Endothelial cell of umbilical vein (primary cell): ENCODE data around the gene DNAJC27. TPM values are rescaled to one million over a fixed set of nuclear protein-coding genes. Genes with fewer than 3 reads are reported as not detected.
"Not testable (repeated sequence)": the region's sequence is repeated elsewhere in the genome, so short reads cannot be mapped to it uniquely, and the experiment has no call there.

Experiments used
- BruUV-seq: library from RNA; stranded (reverse); fragments of 400-500 nt; replicated peaks from 2 replicates; lab custom pipeline; 2021; lab: Mats Ljungman, UMichigan
- CTCF ChIA-PET: fragments of 300-600, 350-600 bp; sonication (Branson Sonifier 250); formaldehyde crosslinking; loops from one replicate; lab custom pipeline; 2021; ENCODE audit warnings: antibody characterized with exemption, inconsistent platforms; lab: Charles Lee
- POLR2A ChIA-PET: fragments of 300-600, 350-600 bp; sonication (Branson Sonifier 250); formaldehyde crosslinking; loops from one replicate; lab custom pipeline; 2021; ENCODE audit warnings: antibody characterized with exemption, inconsistent platforms; lab: Charles Lee
- DNase-seq: peaks from one replicate; pipeline ENCODE4 v3.0.0-alpha.2; 2011; ENCODE audit warnings: low read depth, low spot score
- FAIRE-seq: peaks from 2 replicates; lab custom pipeline; 2011; peaks lifted over from hg19 to GRCh38; lab: Jason Lieb, UNC
- H2AFZ ChIP-seq: 2 replicates; pipeline ENCODE4 v1.6.0; 2012; ENCODE audit warnings: low read depth, low read length, control low read depth, inconsistent platforms
- H3K27ac ChIP-seq: 2 replicates; pipeline ENCODE4 v1.5.1; 2011; ENCODE audit warnings: low read depth, mild to moderate bottlenecking, control low read depth, low read length, moderate library complexity; ENCODE audit not compliant: insufficient read depth
- H3K27me3 ChIP-seq, 2 experiments: 2 replicates each; pipeline versions ENCODE4 v1.6.0 to v1.6.1; 2011; ENCODE audit warnings: low read length in 2 of 2, mixed read lengths in 1 of 2; ENCODE audit not compliant: control insufficient read depth in 2 of 2, insufficient read depth in 2 of 2
- H3K36me3 ChIP-seq, 2 experiments: 2 replicates in 1 of 2; 3 replicates in 1 of 2; pipeline ENCODE4 v1.5.1; 2011; ENCODE audit warnings: low read length in 2 of 2, mild to moderate bottlenecking in 1 of 2, moderate library complexity in 1 of 2; ENCODE audit not compliant: control insufficient read depth in 2 of 2, insufficient read depth in 2 of 2; ENCODE audit errors: extremely low read depth in 1 of 2
- H3K4me1 ChIP-seq: 3 replicates; pipeline ENCODE4 v1.5.1; 2011; ENCODE audit warnings: mild to moderate bottlenecking, low read length; ENCODE audit not compliant: control insufficient read depth, insufficient read depth; ENCODE audit errors: extremely low read depth
- H3K4me2 ChIP-seq: 2 replicates; pipeline ENCODE4 v1.6.1; 2011; ENCODE audit warnings: low read length, control low read depth, mixed read lengths; ENCODE audit not compliant: insufficient read depth
- H3K4me3 ChIP-seq, 3 experiments: fragments of 200-600 bp in 1 of 3; sonication (generic), shearing (Covaris generic) in 1 of 3; replicated peaks in 1 of 3; 2 replicates each; pipeline ENCODE4 v1.5.1; 2011 to 2016; ENCODE audit warnings: control low read depth in 3 of 3, low read length in 3 of 3, mild to moderate bottlenecking in 2 of 3, inconsistent platforms in 1 of 3, low read depth in 1 of 3, moderate library complexity in 1 of 3; ENCODE audit not compliant: insufficient read depth in 1 of 3
- H3K79me2 ChIP-seq: 2 replicates; pipeline ENCODE4 v1.6.0; 2012; ENCODE audit warnings: low read length, inconsistent platforms; ENCODE audit not compliant: control insufficient read depth, insufficient read depth
- H3K9ac ChIP-seq: replicated peaks from 2 replicates; pipeline ENCODE3; 2011; ENCODE audit warnings: low read length, control low read depth; ENCODE audit not compliant: insufficient read depth; ENCODE audit errors: extremely low read depth
- H3K9me1 ChIP-seq: replicated peaks from 3 replicates; pipeline ENCODE4 v1.6.0; 2011; ENCODE audit warnings: mild to moderate bottlenecking, low read length; ENCODE audit not compliant: control insufficient read depth, insufficient read depth; ENCODE audit errors: extremely low read depth
- H3K9me3 ChIP-seq: replicated peaks from 2 replicates; pipeline ENCODE4 v1.5.1; 2012; ENCODE audit warnings: low read length, inconsistent platforms; ENCODE audit not compliant: control insufficient read depth, insufficient read depth
- H4K20me1 ChIP-seq: replicated peaks from 2 replicates; pipeline ENCODE3; 2011; ENCODE audit warnings: mild to moderate bottlenecking, low read length; ENCODE audit not compliant: control insufficient read depth, insufficient read depth; ENCODE audit errors: extremely low read depth
- EZH2 ChIP-seq: IDR thresholded peaks from 2 replicates; pipeline ENCODE4 v1.6.1; 2012; ENCODE audit warnings: borderline replicate concordance, low read depth, mild to moderate bottlenecking, moderate library complexity, low read length, inconsistent platforms; ENCODE audit not compliant: severe bottlenecking
- FOS ChIP-seq: IDR thresholded peaks from 2 replicates; pipeline ENCODE4 v1.6.1; 2011; ENCODE audit warnings: mild to moderate bottlenecking, low read length, moderate library complexity, borderline replicate concordance; ENCODE audit not compliant: insufficient read depth
- GATA2 ChIP-seq: IDR thresholded peaks from 2 replicates; pipeline ENCODE4 v1.7.0; 2011; ENCODE audit warnings: low read depth, mild to moderate bottlenecking, moderate library complexity, mixed read lengths, low read length; ENCODE audit not compliant: insufficient read length, insufficient read depth
- JUN ChIP-seq: IDR thresholded peaks from 2 replicates; pipeline ENCODE4 v1.6.1; 2011; ENCODE audit warnings: borderline replicate concordance, low read depth; ENCODE audit not compliant: insufficient read length, insufficient read depth
- MYC ChIP-seq: IDR thresholded peaks from one replicate; pipeline ENCODE4 v1.6.1; 2011; ENCODE audit warnings: mild to moderate bottlenecking, low read depth, low read length
- POLR2A ChIP-seq: IDR thresholded peaks from 2 replicates; pipeline ENCODE4 v1.6.1; 2012; ENCODE audit warnings: low read depth, mild to moderate bottlenecking, control low read depth, low read length
- POLR2AphosphoS5 ChIP-seq: IDR thresholded peaks from 2 replicates; pipeline ENCODE4 v1.6.1; 2012; ENCODE audit warnings: low read depth, mild to moderate bottlenecking, control low read depth, low read length, moderate library complexity; ENCODE audit not compliant: insufficient read depth
- dilution Hi-C: fragments of 300-500 bp; cut with MboI; formaldehyde crosslinking; loops from one replicate; pipeline ENCODE4 v1.15.0; 2019; ENCODE audit warnings: low sequenced_read_pairs; ENCODE audit not compliant: extremely low pct_ligation_motif_present
- intact Hi-C: fragments of 100-400 bp; cut with micrococcal nuclease; formaldehyde crosslinking; loops from one replicate; pipeline ENCODE4 v1.10.0; 2022
- polyA plus RNA-seq, 4 experiments: library from polyadenylated mRNA; depleted of rRNA in 3 of 4; stranded (reverse) in 3 of 4; unstranded in 1 of 4; fragments of >200 nt; gene quantifications; 2 replicates each; pipeline versions ENCODE4 v1.2.1 to v1.2.3, GENCODE V29; 2011 to 2012; ENCODE audit warnings: missing spikeins in 1 of 4
- total RNA-seq: library from RNA; stranded (reverse); gene quantifications from 2 replicates; pipeline ENCODE4 v1.2.3, GENCODE V29; 2021
- TF ChIP-seq, protein P1 (sequence below), 2 donors: IDR thresholded peaks; 1 replicate in 1 of 2; 2 replicates in 1 of 2; pipeline ENCODE4 v1.5.1; 2011; ENCODE audit warnings: low read length in 2 of 2, mild to moderate bottlenecking in 2 of 2, moderate library complexity in 2 of 2, control low read depth in 1 of 2, inconsistent platforms in 1 of 2, low read depth in 1 of 2; ENCODE audit not compliant: insufficient read depth in 1 of 2; ENCODE audit errors: extremely low read depth in 1 of 2
- TF ChIP-seq, protein P2 (sequence below): IDR thresholded peaks from 2 replicates; pipeline ENCODE4 v1.6.1; 2011; ENCODE audit not compliant: insufficient read depth, insufficient read length

Gene DNAJC27
- total and polyA plus RNA-seq, 2 donors (not counting 3 experiments of a cell fraction or from before 2014, with no cell fraction given), result 1.3 to 3.2 TPM

DNA sequence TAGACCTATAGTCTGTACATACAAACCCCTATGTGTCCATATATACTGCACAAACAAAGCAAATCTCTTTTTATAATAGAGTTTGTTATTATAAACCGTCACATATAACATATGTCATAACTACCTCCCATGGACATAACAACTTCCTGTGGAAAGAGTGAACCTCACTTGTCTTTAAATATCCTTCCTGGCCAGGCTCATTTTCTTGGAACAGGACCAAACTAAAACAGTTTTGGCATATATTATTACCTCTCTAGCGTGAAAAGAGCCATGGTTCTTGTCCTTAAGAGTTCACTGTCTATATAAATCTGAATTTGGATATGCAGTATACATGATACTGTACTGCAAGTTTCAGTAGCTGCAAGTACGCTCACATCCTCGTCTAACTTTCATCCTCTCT, 28.3 kb upstream of the DNAJC27 start:
- no peak for DNase-seq
- no peaks in the 10 kb centered on the region for H3K9me3 ChIP-seq
- POLR2A ChIA-PET, result no interaction called here
- CTCF ChIA-PET, result interaction anchor here (0.7 to 1.4 kb wide), 2 partner anchors 35 to 129 kb away, joined by 3 read pairs; no protein-coding TSS in a partner anchor
- H3K4me3 ChIP-seq, result no peak overlapping the region
- H3K79me2 ChIP-seq, result no peaks in the 10 kb centered on the region
- FAIRE-seq, result no peak
- no peak for TF ChIP-seq JUN
- TF ChIP-seq POLR2A, result no peak
- TF ChIP-seq, protein P1, sequence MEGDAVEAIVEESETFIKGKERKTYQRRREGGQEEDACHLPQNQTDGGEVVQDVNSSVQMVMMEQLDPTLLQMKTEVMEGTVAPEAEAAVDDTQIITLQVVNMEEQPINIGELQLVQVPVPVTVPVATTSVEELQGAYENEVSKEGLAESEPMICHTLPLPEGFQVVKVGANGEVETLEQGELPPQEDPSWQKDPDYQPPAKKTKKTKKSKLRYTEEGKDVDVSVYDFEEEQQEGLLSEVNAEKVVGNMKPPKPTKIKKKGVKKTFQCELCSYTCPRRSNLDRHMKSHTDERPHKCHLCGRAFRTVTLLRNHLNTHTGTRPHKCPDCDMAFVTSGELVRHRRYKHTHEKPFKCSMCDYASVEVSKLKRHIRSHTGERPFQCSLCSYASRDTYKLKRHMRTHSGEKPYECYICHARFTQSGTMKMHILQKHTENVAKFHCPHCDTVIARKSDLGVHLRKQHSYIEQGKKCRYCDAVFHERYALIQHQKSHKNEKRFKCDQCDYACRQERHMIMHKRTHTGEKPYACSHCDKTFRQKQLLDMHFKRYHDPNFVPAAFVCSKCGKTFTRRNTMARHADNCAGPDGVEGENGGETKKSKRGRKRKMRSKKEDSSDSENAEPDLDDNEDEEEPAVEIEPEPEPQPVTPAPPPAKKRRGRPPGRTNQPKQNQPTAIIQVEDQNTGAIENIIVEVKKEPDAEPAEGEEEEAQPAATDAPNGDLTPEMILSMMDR (IDR thresholded peaks at IDR 0.05; ENCODE audit: extremely low read depth in 1 of 2, insufficient read depth in 1 of 2, low read depth in 1 of 2, low read length in 2 of 2), result no peak
- TF ChIP-seq POLR2AphosphoS5, result no peak
- no peak for TF ChIP-seq EZH2
- TF ChIP-seq, protein P2, sequence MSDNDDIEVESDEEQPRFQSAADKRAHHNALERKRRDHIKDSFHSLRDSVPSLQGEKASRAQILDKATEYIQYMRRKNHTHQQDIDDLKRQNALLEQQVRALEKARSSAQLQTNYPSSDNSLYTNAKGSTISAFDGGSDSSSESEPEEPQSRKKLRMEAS, result no peak
- TF ChIP-seq MYC, result no peak
- TF ChIP-seq FOS, result no peak
- TF ChIP-seq GATA2, result no peak
- peaks cover 2 to 6% of the 10 kb centered on the region in 2 experiments for H3K27me3 ChIP-seq
- H3K4me1 ChIP-seq, result no peaks in the 10 kb centered on the region
- intact Hi-C loops (no loop called here), dilution Hi-C loops (no loop called here)
- BruUV-seq, result no TSS peak
- H4K20me1 ChIP-seq, result no peaks in the 10 kb centered on the region
- no peaks in the 10 kb centered on the region for H3K9me1 ChIP-seq
- no peak overlapping the region for H3K27ac ChIP-seq
- H3K9ac ChIP-seq, result no peak overlapping the region
- H3K36me3 ChIP-seq, result no peaks in the 10 kb centered on the region
- H3K4me2 ChIP-seq, result no peak overlapping the region
- H2AFZ ChIP-seq, result no peak overlapping the region

DNA sequence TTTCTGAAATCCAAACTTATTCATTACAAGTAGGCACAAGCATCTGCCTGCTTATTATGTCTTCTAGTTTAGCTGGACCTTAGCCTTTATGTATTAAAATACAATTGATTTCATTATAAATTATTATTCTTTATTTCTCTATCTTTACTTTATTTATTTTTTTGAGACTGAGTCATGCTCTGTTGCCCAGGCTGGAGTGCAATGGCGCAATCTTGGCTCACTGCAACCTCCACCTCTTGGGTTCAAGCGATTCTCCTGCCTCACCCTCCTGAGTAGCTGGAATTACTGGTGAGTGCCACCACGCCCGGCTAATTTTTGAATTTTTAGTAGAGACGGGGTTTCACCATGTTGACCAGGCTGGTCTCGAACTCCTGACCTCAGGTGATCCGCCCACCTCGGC, 27.3 kb upstream of the DNAJC27 start:
- H3K4me2 ChIP-seq, FAIRE-seq, H3K27me3 ChIP-seq, H3K9me1 ChIP-seq, intact Hi-C loops, H3K79me2 ChIP-seq, H3K4me3 ChIP-seq, POLR2A ChIA-PET, dilution Hi-C loops, H3K4me1 ChIP-seq, H3K9me3 ChIP-seq, BruUV-seq, H2AFZ ChIP-seq, DNase-seq, H4K20me1 ChIP-seq, H3K9ac ChIP-seq, H3K36me3 ChIP-seq, H3K27ac ChIP-seq: not testable (repeated sequence)
- CTCF ChIA-PET, result interaction anchor here (0.7 to 1.5 kb wide), 3 partner anchors 20 to 130 kb away, joined by 3 to 5 read pairs (median 3); no protein-coding TSS in a partner anchor
